OCI-LY7 (cell line): ENCODE data around the gene NALCN. TPM values are rescaled to one million over a fixed set of nuclear protein-coding genes. Genes with fewer than 3 reads are reported as not detected.

ENCODE experiments used
- BruUV-seq: library from RNA; stranded (reverse); fragments of 400-500 nt; replicated peaks from 2 replicates; lab custom pipeline; 2021; lab: Mats Ljungman, UMichigan
- CTCF ChIA-PET: fragments of 300-600 bp; sonication (Branson Sonifier 250); formaldehyde crosslinking; loops from one replicate; lab custom pipeline; 2022; ENCODE audit warnings: antibody characterized with exemption; ENCODE audit not compliant: unreplicated experiment; lab: Charles Lee
- POLR2A ChIA-PET: fragments of 300-600 bp; sonication (Branson Sonifier 250); formaldehyde crosslinking; loops from one replicate; lab custom pipeline; 2022; ENCODE audit warnings: antibody characterized with exemption; lab: Charles Lee
- DNase-seq: peaks from one replicate; pipeline ENCODE4 v3.0.0-alpha.2; 2015; ENCODE audit warnings: low spot score
- H2AFZ ChIP-seq: fragments of 200-600 bp; sonication (generic), shearing (Covaris generic); 2 replicates; pipeline ENCODE4 v1.6.1; 2014; ENCODE audit warnings: mild to moderate bottlenecking, antibody characterized with exemption, low read length, moderate library complexity
- H3K27ac ChIP-seq: fragments of 200-600 bp; sonication (generic); 2 replicates; pipeline ENCODE4 v1.5.1; 2014; ENCODE audit warnings: mixed run types, low read depth, mild to moderate bottlenecking, moderate library complexity, low read length, inconsistent platforms; ENCODE audit not compliant: poor library complexity, severe bottlenecking
- H3K36me3 ChIP-seq: fragments of 200-600 bp; sonication (generic); 2 replicates; pipeline ENCODE4 v1.6.1; 2014; ENCODE audit warnings: mild to moderate bottlenecking, antibody characterized with exemption, low read length, moderate library complexity, mixed read lengths; ENCODE audit not compliant: insufficient read depth
- H3K4me1 ChIP-seq: fragments of 200-600 bp; sonication (generic); 2 replicates; pipeline ENCODE4 v1.5.1; 2014; ENCODE audit warnings: mild to moderate bottlenecking, low read length; ENCODE audit not compliant: insufficient read depth, poor library complexity, severe bottlenecking
- H3K4me2 ChIP-seq: fragments of 200-600 bp; sonication (generic); 2 replicates; pipeline ENCODE4 v1.6.1; 2014; ENCODE audit warnings: mild to moderate bottlenecking, low read length
- H3K4me3 ChIP-seq: fragments of 200-600 bp; sonication (generic); 2 replicates; pipeline ENCODE4 v1.5.1; 2014; ENCODE audit warnings: mild to moderate bottlenecking, low read depth, low read length; ENCODE audit not compliant: poor library complexity, severe bottlenecking
- H3K79me2 ChIP-seq: fragments of 200-600 bp; sonication (generic); 2 replicates; pipeline ENCODE4 v1.6.1; 2016; ENCODE audit warnings: low read depth, mild to moderate bottlenecking, low read length, moderate library complexity, mixed read lengths; ENCODE audit not compliant: insufficient read depth
- H3K9me2 ChIP-seq: fragments of 200-600 bp; sonication (generic); 2 replicates; pipeline ENCODE4 v1.6.1; 2016; ENCODE audit warnings: mild to moderate bottlenecking, low read length, mixed read lengths; ENCODE audit not compliant: insufficient read depth
- H3K9me3 ChIP-seq: fragments of 200-600 bp; sonication (generic); 2 replicates; pipeline ENCODE4 v1.6.1; 2014; ENCODE audit warnings: mild to moderate bottlenecking, mixed run types, low read length, mixed read lengths
- H4K20me1 ChIP-seq: fragments of 200-600 bp; sonication (generic); 2 replicates; pipeline ENCODE4 v1.6.1; 2014; ENCODE audit warnings: mild to moderate bottlenecking, antibody characterized with exemption, low read length, moderate library complexity, mixed read lengths; ENCODE audit not compliant: insufficient read depth
- EZH2phosphoT487 ChIP-seq: fragments of 200-600 bp; sonication (generic); IDR thresholded peaks from 2 replicates; pipeline ENCODE4 v1.6.1; 2018; ENCODE audit warnings: low read depth, borderline replicate concordance, mild to moderate bottlenecking, mixed run types, antibody characterized with exemption, low read length, moderate library complexity, mixed read lengths
- intact Hi-C: fragments of 100-400 bp; cut with micrococcal nuclease; formaldehyde crosslinking; loops from one replicate; pipeline ENCODE4 v1.10.0; 2022; ENCODE audit not compliant: unreplicated experiment
- total RNA-seq, 2 experiments: library from RNA; depleted of rRNA in 1 of 2; stranded (reverse); fragments of >200 nt in 1 of 2; shearing (Covaris generic) in 1 of 2; gene quantifications; 2 replicates each; pipeline ENCODE4 v1.2.3, GENCODE V29; 2014 to 2022
- TF ChIP-seq, protein P1 (sequence below): fragments of 200-600 bp; sonication (generic); conservative IDR thresholded peaks from 2 replicates; pipeline ENCODE4 v1.5.1; 2014; ENCODE audit warnings: mild to moderate bottlenecking, antibody characterized with exemption, low read length, moderate library complexity, mixed read lengths

NALCN gene
- total RNA-seq, 2 experiments from 2014 or later = not detected

DNA sequence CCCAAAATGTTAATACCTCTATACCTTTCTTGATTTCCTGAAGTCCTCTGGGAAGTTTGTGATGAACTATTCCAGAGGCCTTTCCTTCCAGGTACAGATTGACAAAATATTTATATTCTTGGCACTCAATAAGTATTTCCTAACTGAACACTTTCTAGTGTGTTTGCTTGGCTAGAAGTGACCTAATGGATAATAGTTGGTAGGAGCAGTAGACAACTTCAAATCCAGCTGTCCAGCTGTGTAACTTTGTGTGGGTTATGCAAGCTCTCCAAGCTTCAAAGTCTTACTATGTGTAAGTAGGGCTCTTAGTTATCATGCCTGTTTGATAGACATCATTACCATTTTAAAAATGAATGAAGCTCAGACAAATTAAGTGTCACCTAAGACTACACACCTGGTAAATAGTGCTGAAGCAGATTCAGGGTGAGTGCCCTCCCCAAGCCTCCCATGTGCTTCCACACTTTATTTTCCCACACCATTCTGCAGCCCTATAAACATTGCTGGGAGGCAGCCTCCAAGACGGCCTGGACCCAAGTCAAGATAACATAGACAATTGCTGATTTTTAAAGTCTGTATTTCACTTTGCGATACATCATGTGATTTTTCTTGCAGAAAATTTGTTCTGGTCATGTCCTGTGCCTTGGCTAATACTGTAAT lies 196.6 kb downstream of the NALCN start:
- intact Hi-C loops = no loop called here
- no peak for TF ChIP-seq EZH2phosphoT487
- TF ChIP-seq, protein P1, sequence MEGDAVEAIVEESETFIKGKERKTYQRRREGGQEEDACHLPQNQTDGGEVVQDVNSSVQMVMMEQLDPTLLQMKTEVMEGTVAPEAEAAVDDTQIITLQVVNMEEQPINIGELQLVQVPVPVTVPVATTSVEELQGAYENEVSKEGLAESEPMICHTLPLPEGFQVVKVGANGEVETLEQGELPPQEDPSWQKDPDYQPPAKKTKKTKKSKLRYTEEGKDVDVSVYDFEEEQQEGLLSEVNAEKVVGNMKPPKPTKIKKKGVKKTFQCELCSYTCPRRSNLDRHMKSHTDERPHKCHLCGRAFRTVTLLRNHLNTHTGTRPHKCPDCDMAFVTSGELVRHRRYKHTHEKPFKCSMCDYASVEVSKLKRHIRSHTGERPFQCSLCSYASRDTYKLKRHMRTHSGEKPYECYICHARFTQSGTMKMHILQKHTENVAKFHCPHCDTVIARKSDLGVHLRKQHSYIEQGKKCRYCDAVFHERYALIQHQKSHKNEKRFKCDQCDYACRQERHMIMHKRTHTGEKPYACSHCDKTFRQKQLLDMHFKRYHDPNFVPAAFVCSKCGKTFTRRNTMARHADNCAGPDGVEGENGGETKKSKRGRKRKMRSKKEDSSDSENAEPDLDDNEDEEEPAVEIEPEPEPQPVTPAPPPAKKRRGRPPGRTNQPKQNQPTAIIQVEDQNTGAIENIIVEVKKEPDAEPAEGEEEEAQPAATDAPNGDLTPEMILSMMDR = no peak
- POLR2A ChIA-PET = no interaction called here

DNA sequence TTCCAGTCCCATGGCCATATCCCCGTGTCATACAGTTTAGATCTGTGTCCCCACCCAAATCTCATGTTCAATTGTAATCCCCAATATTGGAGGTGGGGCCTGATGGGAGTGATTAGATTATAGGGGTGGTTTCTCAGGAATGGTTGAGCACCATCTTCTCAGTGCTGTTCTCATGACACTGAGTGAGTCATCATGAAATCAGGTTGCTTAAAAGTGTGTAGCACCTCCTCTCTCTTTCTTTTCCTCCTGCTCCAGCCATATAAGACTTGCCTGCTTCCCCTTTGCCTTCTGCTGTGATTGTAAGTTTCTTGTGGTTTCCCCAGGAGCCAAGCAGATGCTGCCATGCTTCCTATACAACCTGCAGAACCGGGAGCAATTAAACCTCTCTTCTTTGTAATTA lies 197.8 kb downstream of the NALCN start:
- no peak overlapping the region for H3K4me2 ChIP-seq
- H3K9me3 ChIP-seq = no peaks in the 10 kb centered on the region
- H3K4me3 ChIP-seq = no peak overlapping the region
- no peak for DNase-seq
- no TSS peak for BruUV-seq
- H3K79me2 ChIP-seq = no peaks in the 10 kb centered on the region
- intact Hi-C loops = no loop called here
- H4K20me1 ChIP-seq = no peaks in the 10 kb centered on the region
- ChIA-PET POLR2A (no interaction called here), CTCF (no interaction called here)
- no peak overlapping the region for H3K27ac ChIP-seq
- TF ChIP-seq, protein P1 = no peak
- no peak for TF ChIP-seq EZH2phosphoT487
- no peaks in the 10 kb centered on the region for H3K9me2 ChIP-seq
- H3K36me3 ChIP-seq = no peaks in the 10 kb centered on the region
- H3K4me1 ChIP-seq = no peaks in the 10 kb centered on the region
- no peak overlapping the region for H2AFZ ChIP-seq

More for the DNA sequence above, 196.6 kb downstream of the NALCN start:
- H3K79me2 ChIP-seq = no peaks in the 10 kb centered on the region
- no peak overlapping the region for H2AFZ ChIP-seq
- no peaks in the 10 kb centered on the region for H3K4me1 ChIP-seq
- CTCF ChIA-PET = no interaction called here
- H3K4me3 ChIP-seq = no peak overlapping the region
- no peaks in the 10 kb centered on the region for H4K20me1 ChIP-seq
- H3K9me3 ChIP-seq = no peaks in the 10 kb centered on the region
- no peaks in the 10 kb centered on the region for H3K9me2 ChIP-seq
- DNase-seq = no peak
- H3K27ac ChIP-seq = no peak overlapping the region
- BruUV-seq = no TSS peak
- no peak overlapping the region for H3K4me2 ChIP-seq
- H3K36me3 ChIP-seq = no peaks in the 10 kb centered on the region

- H3K36me3 ChIP-seq = no peaks in the 10 kb centered on the region
- no peak for DNase-seq
- no peak overlapping the region for H3K4me2 ChIP-seq
- CTCF ChIA-PET = no interaction called here
- H4K20me1 ChIP-seq = no peaks in the 10 kb centered on the region
- no peaks in the 10 kb centered on the region for H3K79me2 ChIP-seq
- H3K27ac ChIP-seq = no peak overlapping the region
- no peak overlapping the region for H2AFZ ChIP-seq
- no peak for TF ChIP-seq EZH2phosphoT487
- TF ChIP-seq, protein P1 = no peak
- no peaks in the 10 kb centered on the region for H3K4me1 ChIP-seq
- intact Hi-C loops = no loop called here
- H3K9me2 ChIP-seq = no peaks in the 10 kb centered on the region
- H3K9me3 ChIP-seq = no peaks in the 10 kb centered on the region
- H3K4me3 ChIP-seq = no peak overlapping the region
- POLR2A ChIA-PET = interaction anchor here (0.6 kb wide), 1 partner anchor 14 kb away, joined by 3 read pairs; no protein-coding TSS in a partner anchor
- BruUV-seq = no TSS peak
Measured at GRCh38 chr13:101217086-101217485, 199.2 kb downstream of the NALCN start.
